HFFc6 (cell line): ENCODE measurements around the gene OXNAD1. TPM values are rescaled to one million over a fixed set of nuclear protein-coding genes. Genes with fewer than 3 reads are reported as not detected.

ENCODE experiments used
- DNase-seq: peaks from one replicate; pipeline ENCODE4 v3.0.0-alpha.2; 2018
- H3K27ac Mint-ChIP-seq: 2 replicates; pipeline ENCODE4 v1.8.0; 2020; ENCODE audit warnings: mild to moderate bottlenecking, mixed read lengths
- H3K27me3 Mint-ChIP-seq: 2 replicates; pipeline ENCODE4 v1.8.0; 2021; ENCODE audit warnings: mild to moderate bottlenecking, moderate library complexity, mixed read lengths; ENCODE audit not compliant: insufficient read depth
- H3K36me3 Mint-ChIP-seq: 2 replicates; pipeline ENCODE4 v1.8.0; 2021; ENCODE audit warnings: low read depth, mixed read lengths
- H3K4me1 Mint-ChIP-seq: 2 replicates; pipeline ENCODE4 v1.8.0; 2020; ENCODE audit warnings: low read depth, mixed read lengths
- H3K4me3 Mint-ChIP-seq: 2 replicates; pipeline ENCODE4 v1.8.0; 2020; ENCODE audit warnings: mild to moderate bottlenecking, moderate library complexity, mixed read lengths
- H3K9me3 Mint-ChIP-seq: 2 replicates; pipeline ENCODE4 v1.8.0; 2020; ENCODE audit warnings: mild to moderate bottlenecking, mixed read lengths
- total RNA-seq, 6 experiments: library from RNA; stranded (reverse); fragmentation: NEBNext Ultra II Directional; extraction: Animal tissue kit (Norgen Biotek cat#: 25700); gene quantifications; 2 replicates in 1 of 6; 3 replicates in 5 of 6; pipeline ENCODE4 v1.2.3, GENCODE V29; 2021
- TF ChIP-seq, protein P1 (sequence below): fragments of 200-600 bp; sonication (generic); IDR thresholded peaks from 2 replicates; pipeline ENCODE4 v1.5.0; 2021; ENCODE audit warnings: antibody characterized with exemption, mild to moderate bottlenecking

OXNAD1 gene
- total RNA-seq, 6 experiments from 2014 or later: 6.4 to 8.7 (median 8.1) TPM

DNA sequence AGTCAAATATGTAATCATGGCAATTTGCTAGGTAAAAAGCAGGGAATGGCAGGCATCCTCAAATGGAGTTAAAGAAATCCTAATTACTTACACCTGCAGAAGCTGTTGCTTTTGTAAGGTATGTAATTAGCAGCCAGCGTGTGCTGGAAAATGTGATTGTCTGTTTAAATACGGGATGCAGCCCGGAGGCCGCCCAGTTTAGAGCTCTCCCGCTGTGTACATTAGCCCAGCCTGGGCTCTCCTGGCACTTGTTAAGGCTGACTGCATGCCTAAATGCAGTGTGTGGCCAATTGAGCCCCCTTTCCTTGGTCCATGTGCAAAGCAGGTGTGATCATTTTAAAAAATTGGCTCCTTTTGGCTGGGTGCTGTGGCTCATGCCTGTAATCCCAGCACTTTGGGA lies 9.3 kb upstream of the OXNAD1 start:
- TF ChIP-seq, protein P1, sequence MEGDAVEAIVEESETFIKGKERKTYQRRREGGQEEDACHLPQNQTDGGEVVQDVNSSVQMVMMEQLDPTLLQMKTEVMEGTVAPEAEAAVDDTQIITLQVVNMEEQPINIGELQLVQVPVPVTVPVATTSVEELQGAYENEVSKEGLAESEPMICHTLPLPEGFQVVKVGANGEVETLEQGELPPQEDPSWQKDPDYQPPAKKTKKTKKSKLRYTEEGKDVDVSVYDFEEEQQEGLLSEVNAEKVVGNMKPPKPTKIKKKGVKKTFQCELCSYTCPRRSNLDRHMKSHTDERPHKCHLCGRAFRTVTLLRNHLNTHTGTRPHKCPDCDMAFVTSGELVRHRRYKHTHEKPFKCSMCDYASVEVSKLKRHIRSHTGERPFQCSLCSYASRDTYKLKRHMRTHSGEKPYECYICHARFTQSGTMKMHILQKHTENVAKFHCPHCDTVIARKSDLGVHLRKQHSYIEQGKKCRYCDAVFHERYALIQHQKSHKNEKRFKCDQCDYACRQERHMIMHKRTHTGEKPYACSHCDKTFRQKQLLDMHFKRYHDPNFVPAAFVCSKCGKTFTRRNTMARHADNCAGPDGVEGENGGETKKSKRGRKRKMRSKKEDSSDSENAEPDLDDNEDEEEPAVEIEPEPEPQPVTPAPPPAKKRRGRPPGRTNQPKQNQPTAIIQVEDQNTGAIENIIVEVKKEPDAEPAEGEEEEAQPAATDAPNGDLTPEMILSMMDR: no peak
- peaks cover 11% of the 10 kb centered on the region for H3K36me3 Mint-ChIP-seq
- no peak for DNase-seq
- no peaks in the 10 kb centered on the region; the same call in 1 of the 2 replicates for H3K27me3 Mint-ChIP-seq
- H3K4me3 Mint-ChIP-seq: no peak overlapping the region
- H3K4me1 Mint-ChIP-seq: peaks cover 10% of the 10 kb centered on the region
- H3K27ac Mint-ChIP-seq: no peak overlapping the region
- no peaks in the 10 kb centered on the region for H3K9me3 Mint-ChIP-seq

DNA sequence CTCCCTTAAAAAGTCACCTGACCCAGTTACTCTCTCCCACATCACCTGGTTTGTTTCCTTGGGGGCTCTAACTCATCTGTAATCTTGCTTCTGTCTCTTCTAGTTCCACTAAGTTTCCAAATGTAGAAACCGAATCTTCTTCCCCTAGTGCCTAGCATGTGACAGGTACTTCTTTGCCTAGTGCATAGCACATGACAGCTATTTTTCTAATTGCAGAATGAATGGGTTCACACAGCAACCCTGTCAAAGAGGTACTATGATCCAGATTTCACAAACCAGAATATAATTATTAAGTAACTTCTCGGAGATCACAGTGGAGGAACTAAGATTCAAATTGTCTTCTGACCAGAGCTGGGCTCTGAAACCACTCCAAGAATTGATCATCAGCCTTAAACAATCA lies 7.7 kb upstream of the OXNAD1 start:
- DNase-seq: no peak
- Mint-ChIP-seq H3K9me3 (no peaks in the 10 kb centered on the region), H3K4me3 (no peak overlapping the region), H3K36me3 (peaks cover 11% of the 10 kb centered on the region), H3K27me3 (no peaks in the 10 kb centered on the region), H3K27ac (no peak overlapping the region), H3K4me1 (peaks cover 11% of the 10 kb centered on the region)
- TF ChIP-seq, protein P1: no peak

DNA sequence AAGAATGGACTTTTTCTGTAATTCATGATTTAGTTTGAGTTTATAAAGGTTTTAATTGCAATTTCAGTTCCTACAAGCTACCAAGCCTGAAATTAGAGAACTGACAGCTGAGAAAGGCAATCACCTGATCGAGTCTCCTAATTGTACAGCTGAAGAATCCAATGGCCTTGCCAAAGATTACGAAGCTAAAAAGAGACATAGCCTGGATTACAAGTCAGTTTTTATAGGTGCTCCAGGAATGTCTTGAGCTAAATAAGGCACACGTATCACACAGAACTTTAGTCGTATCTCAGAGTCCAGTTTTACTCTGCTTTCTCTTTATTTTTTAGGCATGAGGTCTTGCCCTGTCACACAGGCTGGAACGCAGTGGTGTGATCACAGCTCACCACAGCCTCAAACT lies 6.8 kb upstream of the OXNAD1 start:
- no peak for DNase-seq
- H3K27ac Mint-ChIP-seq: no peak overlapping the region
- no peaks in the 10 kb centered on the region for H3K9me3 Mint-ChIP-seq
- H3K4me1 Mint-ChIP-seq: peaks cover 11% of the 10 kb centered on the region
- TF ChIP-seq, protein P1: no peak
- peaks cover 11% of the 10 kb centered on the region for H3K36me3 Mint-ChIP-seq
- H3K27me3 Mint-ChIP-seq: no peaks in the 10 kb centered on the region
- no peak overlapping the region for H3K4me3 Mint-ChIP-seq

DNA sequence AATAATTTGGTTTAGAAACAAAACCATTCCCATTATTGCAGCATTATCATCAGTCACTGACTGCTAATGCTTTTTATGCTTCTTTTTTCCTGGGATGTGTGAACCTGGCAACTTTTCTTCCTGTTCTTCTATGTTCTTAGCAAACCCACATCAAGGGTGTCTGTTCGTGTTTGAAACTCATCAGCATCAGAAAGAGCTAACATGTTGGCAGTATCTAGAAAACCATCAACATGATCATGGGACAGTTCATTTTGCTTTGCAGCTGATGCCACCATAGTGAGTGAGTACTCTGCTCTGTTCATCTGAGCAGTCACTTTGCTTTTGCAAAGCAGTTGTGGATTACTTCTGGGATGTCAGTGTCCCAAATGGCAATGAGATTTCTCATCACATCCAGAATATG lies 6.1 kb upstream of the OXNAD1 start:
- peaks cover 12% of the 10 kb centered on the region for H3K4me1 Mint-ChIP-seq
- H3K27ac Mint-ChIP-seq: no peak overlapping the region
- peaks cover 11% of the 10 kb centered on the region for H3K36me3 Mint-ChIP-seq
- DNase-seq: no peak
- TF ChIP-seq, protein P1: no peak
- no peaks in the 10 kb centered on the region for H3K27me3 Mint-ChIP-seq
- H3K9me3 Mint-ChIP-seq: no peaks in the 10 kb centered on the region
- no peak overlapping the region for H3K4me3 Mint-ChIP-seq

DNA sequence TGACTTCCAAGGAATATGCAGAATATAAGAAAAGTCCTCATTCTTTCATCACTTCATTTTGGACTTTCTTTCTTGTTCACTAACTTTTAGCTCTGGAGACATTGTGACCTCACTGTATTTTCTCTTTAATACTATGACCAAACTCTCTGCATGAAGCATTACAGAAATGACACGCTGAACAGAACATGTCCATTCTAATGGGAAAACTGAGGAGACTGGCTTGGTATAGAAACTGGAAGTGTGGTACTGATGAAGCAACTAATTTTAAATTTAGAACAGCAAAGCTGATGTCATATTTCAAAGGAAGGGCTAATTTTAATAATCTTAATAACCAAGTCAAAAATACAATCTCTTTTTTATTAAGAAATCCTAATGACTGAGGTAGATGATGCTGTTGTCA lies 5.0 kb upstream of the OXNAD1 start:
- no peak overlapping the region for H3K27ac Mint-ChIP-seq
- no peaks in the 10 kb centered on the region for H3K27me3 Mint-ChIP-seq
- TF ChIP-seq, protein P1: no peak
- H3K4me1 Mint-ChIP-seq: peaks cover 17% of the 10 kb centered on the region
- peaks cover 20% of the 10 kb centered on the region for H3K36me3 Mint-ChIP-seq
- H3K9me3 Mint-ChIP-seq: no peaks in the 10 kb centered on the region
- H3K4me3 Mint-ChIP-seq: no peak overlapping the region
- DNase-seq: no peak

DNA sequence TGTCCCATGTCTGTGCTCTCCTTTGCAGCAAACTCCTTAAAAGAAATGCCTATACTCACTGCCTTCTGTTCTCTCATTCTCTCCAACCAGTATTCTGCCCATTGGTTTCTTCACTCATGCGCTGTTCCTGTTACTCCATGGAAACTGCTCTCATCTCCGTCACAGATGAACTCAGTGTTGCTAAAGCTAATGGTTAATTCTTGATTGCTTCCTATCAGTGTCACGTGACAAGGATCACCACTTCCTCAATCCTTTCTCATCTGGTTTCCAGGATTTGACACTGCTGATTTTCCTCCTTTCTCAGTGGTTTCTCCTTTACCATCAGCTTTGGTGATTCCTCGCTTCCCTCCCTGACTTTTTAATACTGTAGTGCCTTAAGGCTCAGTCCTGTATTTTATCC lies 2.8 kb upstream of the OXNAD1 start:
- DNase-seq: no peak
- peaks cover 15% of the 10 kb centered on the region for H3K36me3 Mint-ChIP-seq
- TF ChIP-seq, protein P1: no peak
- H3K27me3 Mint-ChIP-seq: no peaks in the 10 kb centered on the region
- peaks cover 34% of the 10 kb centered on the region for H3K4me1 Mint-ChIP-seq
- H3K9me3 Mint-ChIP-seq: no peaks in the 10 kb centered on the region
- no peak overlapping the region for H3K4me3 Mint-ChIP-seq
- H3K27ac Mint-ChIP-seq: no peak overlapping the region
